Adrenal gland (tissue), 12 donors: ENCODE results near the gene ZNF775. TPM values are rescaled to one million over a fixed set of nuclear protein-coding genes. Genes with fewer than 3 reads are reported as not detected.

Experiments
- DNase-seq, 7 donors: peaks; one replicate each; pipeline ENCODE4 v3.0.0-alpha.2; 2019 to 2020
- H3K27ac ChIP-seq, 5 donors: fragments of 200-600 bp; sonication (generic) in 4 of 5; 1 replicate in 3 of 5; 2 replicates in 2 of 5; pipeline versions ENCODE4 v1.5.1 to v1.8.0; 2016 to 2020; ENCODE audit warnings: mild to moderate bottlenecking in 1 of 5
- H3K27me3 ChIP-seq: fragments of 200-600 bp; 2 replicates; pipeline ENCODE4 v1.8.0; 2021
- H3K36me3 ChIP-seq, 2 donors: fragments of 200-600 bp; replicated peaks in 1 of 2; 1 replicate in 1 of 2; 2 replicates in 1 of 2; pipeline versions ENCODE4 v1.5.1 to v1.8.0; 2018 to 2022
- H3K4me1 ChIP-seq, 2 donors: fragments of 200-600 bp; replicated peaks in 1 of 2; 1 replicate in 1 of 2; 2 replicates in 1 of 2; pipeline versions ENCODE4 v1.5.1 to v1.8.0; 2018 to 2021
- H3K4me3 ChIP-seq, 4 donors: fragments of 200-600 bp; sonication (generic) in 3 of 4; one replicate each; pipeline ENCODE4 v1.5.1; 2016 to 2018
- H3K9me3 ChIP-seq, 3 donors: fragments of 200-600 bp; sonication (generic) in 1 of 3; replicated peaks in 1 of 3; 1 replicate in 2 of 3; 2 replicates in 1 of 3; pipeline versions ENCODE4 v1.5.1 to v1.8.0; 2016 to 2021
- CTCF ChIP-seq, 6 experiments: fragments of 450-650 bp in 4 of 6; fragments of 200-600 bp in 2 of 6; sonication (generic) in 1 of 6; IDR thresholded peaks; 1 replicate in 5 of 6; 2 replicates in 1 of 6; pipeline versions ENCODE4 v1.5.1 to v1.8.0; 2016 to 2021; ENCODE audit warnings: antibody characterized with exemption in 6 of 6, mild to moderate bottlenecking in 2 of 6, moderate library complexity in 1 of 6
- POLR2A ChIP-seq, 2 donors: fragments of 450-650 bp; IDR thresholded peaks; one replicate each; pipeline ENCODE4 v1.6.1; 2017; ENCODE audit warnings: antibody characterized with exemption in 2 of 2, mild to moderate bottlenecking in 2 of 2, moderate library complexity in 1 of 2
- WGBS, 4 donors: extraction: QIAGEN DNeasy Blood & Tissue Kit in 2 of 4; methylation state at CpG; one replicate each; pipeline versions ENCODE4 v1.1.5 to v1.1.7; 2013 to 2017; 5-methylcytosine and 5-hydroxymethylcytosine counted together
- intact Hi-C, 2 donors: fragments of 100-400 bp; cut with DNase I; formaldehyde crosslinking; loops; one replicate each; pipeline versions ENCODE4 v1.14.1 to v1.15.0; 2022 to 2023
- polyA plus RNA-seq, 3 donors: library from polyadenylated mRNA; stranded (reverse); fragments of 200-250 nt in 2 of 3; fragments of 350-450 nt in 1 of 3; fragmentation: Illumina TruSeq in 1 of 3; extraction: RNeasy Lipid Tissue Mini Kit (QIAGEN cat#74804) in 1 of 3; gene quantifications; one replicate each; pipeline ENCODE4 v1.2.3, GENCODE V29; 2013 to 2014
- total RNA-seq, 9 donors: library from RNA; depleted of rRNA in 4 of 9; stranded (reverse); fragments of >200 nt in 4 of 9; fragments of 120-200 nt in 1 of 9; fragmentation: NEBNext Ultra II Directional in 1 of 9; extraction: Animal tissue kit (Norgen Biotek cat#: 25700) in 1 of 9; gene quantifications; one replicate each; pipeline versions ENCODE4 v1.1.0 to v1.2.4, GENCODE V29; 2013 to 2023
- donor health status: healthy with polysubstance abuse.
- donor health status: Bipolar disorder and iron deficiency.
- donor health status: DM: yes; HTN: yes; CAD: no.
- donor health status: DM: no; HTN: no; CAD: no.
- donor health status: DM: no; HTN: no; CAD: no.
- donor health status: DM: yes; HTN: yes; CAD: no.

ZNF775 gene
- total and polyA plus RNA-seq, 12 donors = 0.26 to 13.9 (median 6.1) TPM

GRCh38 chr7:150420987-150421674 is 42.0 kb downstream of the ZNF775 start:
- no peak overlapping the region for H3K27ac ChIP-seq
- no peak overlapping the region for H3K4me3 ChIP-seq
- no peaks in the 10 kb centered on the region for H3K9me3 ChIP-seq
- intact Hi-C loops = no loop called here
- no peaks in the 10 kb centered on the region for H3K4me1 ChIP-seq
- no peaks in the 10 kb centered on the region for H3K36me3 ChIP-seq
- TF ChIP-seq POLR2A (IDR thresholded peaks at IDR 0.05) = no peak
- TF ChIP-seq CTCF (IDR thresholded peaks at IDR 0.05) = peak; percentile 84 to 94 (median 88)
- DNase-seq = peak; percentile 79 to 94 (median 89)
- no peaks in the 10 kb centered on the region for H3K27me3 ChIP-seq
- 14 to 17% (median 15%) methylated on average over 27 of the region's 27 CpGs for WGBS, 4 donors

- intact Hi-C loops = no loop called here
- DNase-seq = peak in 4 of 7 donors; percentile 6 to 50 (median 16)
- no peak for TF ChIP-seq CTCF (IDR thresholded peaks at IDR 0.05)
- TF ChIP-seq POLR2A (IDR thresholded peaks at IDR 0.05) = no peak
- Histone ChIP-seq H3K4me1 (no peaks in the 10 kb centered on the region), H3K4me3 (no peak overlapping the region), H3K36me3 (no peaks in the 10 kb centered on the region), H3K27ac (no peak overlapping the region), H3K27me3 (no peaks in the 10 kb centered on the region), H3K9me3 (no peaks in the 10 kb centered on the region)
- 73 to 86% (median 78%) methylated on average over 17 of the region's 17 CpGs for WGBS, 4 donors
Measured at GRCh38 chr7:150421831-150422230, 42.7 kb downstream of the ZNF775 start.

GRCh38 chr7:150425670-150426069 is 46.5 kb downstream of the ZNF775 start:
- DNase-seq = peak in 2 of 7 donors; percentile 12 to 18
- intact Hi-C loops = no loop called here

More at GRCh38 chr7:150425670-150426069, 46.5 kb downstream of the ZNF775 start:
- Histone ChIP-seq H3K27ac (no peak overlapping the region), H3K27me3 (no peaks in the 10 kb centered on the region), H3K4me1 (peaks cover 5 to 12% of the 10 kb centered on the region in 2 donors), H3K4me3 (no peak overlapping the region), H3K9me3 (no peaks in the 10 kb centered on the region), H3K36me3 (no peaks in the 10 kb centered on the region)
- no peak for TF ChIP-seq POLR2A (IDR thresholded peaks at IDR 0.05)
- TF ChIP-seq CTCF (IDR thresholded peaks at IDR 0.05) = no peak
- WGBS, 4 donors = 50 to 58% (median 53%) methylated on average over 4 of the region's 4 CpGs
